GM12875 (cell line): ENCODE measurements around the gene C1QTNF2.

Experiments used
- H3K4me3 ChIP-seq: one replicate; pipeline ENCODE4 v1.5.1; 2011; ENCODE audit warnings: low read depth, low read length, control low read depth
- TF ChIP-seq, protein P1 (sequence below): IDR thresholded peaks from 2 replicates; pipeline ENCODE4 v1.5.1; 2011; ENCODE audit warnings: low read depth, mild to moderate bottlenecking, control low read depth, inconsistent platforms, low read length, moderate library complexity, borderline replicate concordance; ENCODE audit not compliant: insufficient read depth

The C1QTNF2 gene

DNA sequence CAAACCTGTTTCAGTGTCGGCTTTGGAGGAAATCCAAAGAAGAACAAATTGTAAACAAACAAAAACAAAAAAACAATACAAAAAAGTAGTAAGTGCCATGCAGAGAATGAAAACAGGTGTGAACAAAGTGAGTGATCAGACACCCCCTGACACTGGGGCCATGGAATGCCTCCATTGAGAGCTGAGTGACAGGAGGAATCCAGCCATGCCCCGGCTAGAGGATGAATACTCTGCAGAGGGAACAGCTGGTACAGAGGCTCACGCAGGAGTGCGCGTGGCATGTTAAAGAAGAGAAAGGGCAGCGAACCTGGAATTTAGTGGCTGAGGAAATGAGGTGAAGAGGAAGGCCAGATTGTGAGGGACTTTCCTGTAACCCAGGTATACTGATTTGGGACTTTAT, 42.6 kb downstream of the C1QTNF2 start:
- no peak overlapping the region for H3K4me3 ChIP-seq
- TF ChIP-seq, protein P1, sequence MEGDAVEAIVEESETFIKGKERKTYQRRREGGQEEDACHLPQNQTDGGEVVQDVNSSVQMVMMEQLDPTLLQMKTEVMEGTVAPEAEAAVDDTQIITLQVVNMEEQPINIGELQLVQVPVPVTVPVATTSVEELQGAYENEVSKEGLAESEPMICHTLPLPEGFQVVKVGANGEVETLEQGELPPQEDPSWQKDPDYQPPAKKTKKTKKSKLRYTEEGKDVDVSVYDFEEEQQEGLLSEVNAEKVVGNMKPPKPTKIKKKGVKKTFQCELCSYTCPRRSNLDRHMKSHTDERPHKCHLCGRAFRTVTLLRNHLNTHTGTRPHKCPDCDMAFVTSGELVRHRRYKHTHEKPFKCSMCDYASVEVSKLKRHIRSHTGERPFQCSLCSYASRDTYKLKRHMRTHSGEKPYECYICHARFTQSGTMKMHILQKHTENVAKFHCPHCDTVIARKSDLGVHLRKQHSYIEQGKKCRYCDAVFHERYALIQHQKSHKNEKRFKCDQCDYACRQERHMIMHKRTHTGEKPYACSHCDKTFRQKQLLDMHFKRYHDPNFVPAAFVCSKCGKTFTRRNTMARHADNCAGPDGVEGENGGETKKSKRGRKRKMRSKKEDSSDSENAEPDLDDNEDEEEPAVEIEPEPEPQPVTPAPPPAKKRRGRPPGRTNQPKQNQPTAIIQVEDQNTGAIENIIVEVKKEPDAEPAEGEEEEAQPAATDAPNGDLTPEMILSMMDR: no peak

GRCh38 chr5:160326981-160327380, 43.4 kb downstream of the C1QTNF2 start:
- no peak overlapping the region for H3K4me3 ChIP-seq
- TF ChIP-seq, protein P1: no peak

DNA sequence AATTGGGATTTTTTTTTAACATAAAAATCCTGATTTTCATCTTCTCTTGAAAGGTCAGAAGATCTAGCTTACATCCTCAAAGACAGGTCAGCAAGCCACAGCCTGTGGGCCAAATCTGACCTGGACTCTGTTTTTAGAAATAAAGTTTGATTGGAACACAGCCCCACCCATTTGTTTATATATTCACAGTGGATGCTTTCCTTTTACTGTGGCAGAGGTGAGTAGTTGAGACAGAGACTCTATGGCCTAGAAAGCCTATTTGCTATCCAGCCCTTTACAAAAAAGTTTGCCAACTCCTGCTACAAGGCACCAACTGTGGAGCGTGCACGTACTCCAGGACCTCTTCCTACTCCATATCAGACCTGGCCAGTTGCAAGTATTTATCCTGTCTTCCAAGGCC, 44.7 kb downstream of the C1QTNF2 start:
- H3K4me3 ChIP-seq: no peak overlapping the region
- TF ChIP-seq, protein P1: no peak

DNA sequence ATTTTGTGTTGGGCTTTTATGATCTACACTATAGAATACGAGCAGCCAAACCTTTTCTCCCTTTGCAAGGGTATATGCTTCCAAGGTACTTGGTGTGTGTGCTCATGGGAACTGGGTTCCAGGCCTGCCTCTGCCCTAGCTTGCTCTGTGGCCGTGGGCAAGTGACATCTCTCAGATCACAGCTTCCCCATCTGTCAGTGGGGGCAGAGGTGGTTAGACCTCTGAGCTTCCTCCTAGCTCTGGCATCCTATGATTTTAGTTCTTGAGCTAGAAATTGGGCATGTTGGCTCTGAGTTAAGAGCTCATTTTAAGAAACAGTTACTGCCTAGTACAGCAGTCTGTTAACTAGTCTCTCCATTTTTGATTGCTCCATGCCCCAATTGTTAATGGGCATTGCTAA, 45.5 kb downstream of the C1QTNF2 start:
- H3K4me3 ChIP-seq: no peak overlapping the region
- TF ChIP-seq, protein P1: no peak

DNA sequence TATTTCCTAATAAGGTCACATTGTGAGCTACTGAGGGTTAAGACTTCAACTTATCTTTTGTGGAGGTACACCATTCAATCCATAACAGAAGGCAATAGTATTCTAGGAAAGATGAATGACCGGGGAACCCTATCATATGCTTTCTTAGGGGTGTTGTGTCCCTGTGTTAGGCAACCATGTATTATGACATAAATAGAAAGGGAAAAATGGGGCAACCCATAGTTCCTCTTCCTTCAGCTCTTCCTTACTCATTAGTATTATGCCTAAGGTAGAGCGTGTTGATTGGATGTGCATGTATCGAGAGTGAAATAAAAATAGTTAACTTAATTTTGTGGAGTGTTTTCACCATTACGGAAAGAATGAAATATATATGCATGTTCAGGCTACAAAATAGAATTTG, 52.0 kb downstream of the C1QTNF2 start:
- no peak overlapping the region for H3K4me3 ChIP-seq
- TF ChIP-seq, protein P1: no peak

DNA sequence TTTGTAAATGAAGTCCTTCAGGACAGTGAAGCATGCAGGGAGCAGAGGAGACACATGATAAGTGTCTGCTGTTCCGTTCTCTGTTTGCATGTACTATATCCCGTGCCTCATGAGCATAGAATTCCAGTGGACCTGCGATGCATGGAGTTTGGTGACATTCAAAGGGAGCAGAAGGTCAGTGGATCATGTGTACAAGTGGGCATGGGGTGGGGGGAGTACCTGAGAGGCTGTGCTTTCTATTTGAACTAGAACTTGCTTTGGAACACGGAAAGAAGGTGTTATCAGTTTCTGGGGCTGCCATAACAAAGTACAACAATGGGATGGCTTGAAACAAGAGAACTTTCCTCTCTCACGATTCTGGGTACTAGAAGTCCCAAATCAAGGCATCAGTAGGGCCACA, 53.0 kb downstream of the C1QTNF2 start:
- H3K4me3 ChIP-seq: no peak overlapping the region
- TF ChIP-seq, protein P1: no peak

GRCh38 chr5:160315968-160316367, 54.5 kb downstream of the C1QTNF2 start:
- TF ChIP-seq, protein P1: no peak
- H3K4me3 ChIP-seq: no peak overlapping the region
